ENCODE results near the gene ZIC2. TPM values are rescaled to one million over a fixed set of nuclear protein-coding genes. Genes with fewer than 3 reads are reported as not detected.

The ZIC2 gene
- total RNA-seq, 1 experiment from 2014 or later: 305 TPM

DNA sequence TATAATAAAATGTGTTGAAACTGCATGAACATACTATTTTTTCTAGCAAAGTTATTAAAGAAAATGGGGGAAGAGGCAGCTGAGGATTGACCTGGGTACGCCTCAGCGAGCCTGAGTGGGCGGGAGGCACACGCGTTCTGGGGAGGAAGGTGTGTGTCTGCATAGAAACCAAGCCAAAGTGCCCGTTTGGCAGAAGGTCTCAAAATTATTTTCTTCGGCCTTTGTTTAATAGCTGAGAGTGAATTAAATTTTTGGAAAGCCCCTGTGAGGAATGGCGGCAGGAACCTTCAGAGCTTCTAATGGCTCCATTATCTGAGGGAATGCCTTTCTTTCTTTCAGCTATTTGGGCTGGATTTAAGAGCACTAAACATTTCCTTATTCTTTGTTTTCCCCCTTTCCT is 5.2 kb downstream of the ZIC2 start:
- intact Hi-C loops (cut with micrococcal nuclease; ENCODE audit: unreplicated experiment): loop anchor here (2.0 kb wide), 2 partner anchors 18 to 312 kb away; no protein-coding TSS in a partner anchor
- Histone ChIP-seq H3K4me1 (ENCODE audit: insufficient read depth, low read length, poor library complexity, severe bottlenecking) (peaks cover 40% of the 10 kb centered on the region), H3K36me3 (ENCODE audit: insufficient read depth, low read length, poor library complexity, severe bottlenecking) (peaks cover 56% of the 10 kb centered on the region), H3K4me3 (ENCODE audit: low read depth, low read length, poor library complexity, severe bottlenecking) (peak overlapping the region; percentile 95), H3K9me3 (ENCODE audit: low read depth, low read length, poor library complexity, severe bottlenecking) (no peaks in the 10 kb centered on the region), H3K27me3 (replicated peaks; ENCODE audit: insufficient read depth, low read depth, low read length, poor library complexity) (no peaks in the 10 kb centered on the region), H3K27ac (ENCODE audit: low read depth, low read length, poor library complexity, severe bottlenecking) (peak overlapping the region; percentile 96)
- peak; percentile 82 for DNase-seq (ENCODE audit: low spot score)
- ChIA-PET CTCF (interaction anchor here (1.5 kb wide), 1 partner anchor 249 kb away, joined by 4 read pairs; no protein-coding TSS in a partner anchor), POLR2A (ENCODE audit: low non-redundant PET) (interaction anchor here (0.6 to 0.7 kb wide), 3 partner anchors 312 to 530 kb away, joined by 3 to 9 read pairs (median 3); no protein-coding TSS in a partner anchor)
- TSS peak; percentile 14 for BruUV-seq (replicated peaks)
- TF ChIP-seq, protein P1, sequence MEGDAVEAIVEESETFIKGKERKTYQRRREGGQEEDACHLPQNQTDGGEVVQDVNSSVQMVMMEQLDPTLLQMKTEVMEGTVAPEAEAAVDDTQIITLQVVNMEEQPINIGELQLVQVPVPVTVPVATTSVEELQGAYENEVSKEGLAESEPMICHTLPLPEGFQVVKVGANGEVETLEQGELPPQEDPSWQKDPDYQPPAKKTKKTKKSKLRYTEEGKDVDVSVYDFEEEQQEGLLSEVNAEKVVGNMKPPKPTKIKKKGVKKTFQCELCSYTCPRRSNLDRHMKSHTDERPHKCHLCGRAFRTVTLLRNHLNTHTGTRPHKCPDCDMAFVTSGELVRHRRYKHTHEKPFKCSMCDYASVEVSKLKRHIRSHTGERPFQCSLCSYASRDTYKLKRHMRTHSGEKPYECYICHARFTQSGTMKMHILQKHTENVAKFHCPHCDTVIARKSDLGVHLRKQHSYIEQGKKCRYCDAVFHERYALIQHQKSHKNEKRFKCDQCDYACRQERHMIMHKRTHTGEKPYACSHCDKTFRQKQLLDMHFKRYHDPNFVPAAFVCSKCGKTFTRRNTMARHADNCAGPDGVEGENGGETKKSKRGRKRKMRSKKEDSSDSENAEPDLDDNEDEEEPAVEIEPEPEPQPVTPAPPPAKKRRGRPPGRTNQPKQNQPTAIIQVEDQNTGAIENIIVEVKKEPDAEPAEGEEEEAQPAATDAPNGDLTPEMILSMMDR (conservative IDR thresholded peaks at IDR 0.05; ENCODE audit: low read depth, low read length): no peak
- no peak for TF ChIP-seq EZH2 (IDR thresholded peaks at IDR 0.05; ENCODE audit: borderline replicate concordance, low read depth, low read length, poor library complexity, severe bottlenecking)

DNA sequence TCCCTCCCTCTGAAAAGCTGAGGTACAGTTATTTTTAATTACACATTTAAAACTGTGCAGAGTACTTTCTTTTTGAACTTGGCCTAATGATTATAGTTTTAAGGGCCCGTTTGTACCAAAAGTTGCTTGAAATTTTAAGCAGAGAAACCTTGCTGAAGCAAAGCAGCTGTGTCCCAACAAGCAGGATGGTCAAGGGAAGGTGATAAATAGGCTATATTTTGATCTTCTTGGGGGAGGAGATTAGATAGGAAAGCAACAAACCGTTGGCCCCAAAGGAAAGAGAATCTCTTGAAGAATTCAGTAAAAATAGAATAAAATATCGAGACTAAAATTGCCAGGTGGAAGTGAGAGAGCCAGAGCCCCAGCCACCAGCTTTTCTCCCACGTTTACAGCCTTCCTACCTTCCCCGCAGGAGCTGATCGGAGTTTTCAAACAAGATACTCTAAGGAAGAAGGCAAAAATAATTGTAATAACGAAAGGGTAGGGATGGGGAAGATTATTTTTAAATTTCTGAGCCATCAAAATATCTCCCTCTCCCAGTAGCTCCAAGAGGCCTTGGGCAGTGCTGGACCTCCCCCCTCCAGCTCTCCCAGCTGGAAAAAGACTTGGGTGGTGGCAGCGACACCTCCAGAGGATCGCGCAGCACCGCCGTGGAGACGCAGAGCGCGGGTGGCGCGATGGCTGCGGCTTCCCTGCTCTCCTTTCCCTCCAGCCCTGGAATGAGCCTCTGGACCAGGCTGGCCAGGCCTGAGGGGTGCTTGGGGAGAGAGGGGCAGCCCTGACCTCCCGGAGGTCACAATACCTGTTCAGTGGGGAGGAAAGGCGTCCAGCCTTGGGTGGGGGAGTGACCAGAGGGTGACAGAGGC is 5.8 kb downstream of the ZIC2 start:
- POLR2A ChIA-PET (ENCODE audit: low non-redundant PET): interaction anchor here (0.6 to 0.7 kb wide), 2 partner anchors 311 to 530 kb away, joined by 3 to 9 read pairs; no protein-coding TSS in a partner anchor
- TF ChIP-seq, protein P1 (conservative IDR thresholded peaks at IDR 0.05; ENCODE audit: low read depth, low read length): 0 out of 2 replicates have a peak, but pooled peaks have one; percentile 19
- no peak for TF ChIP-seq EZH2 (IDR thresholded peaks at IDR 0.05; ENCODE audit: borderline replicate concordance, low read depth, low read length, poor library complexity, severe bottlenecking)
- peak; percentile 83 for DNase-seq (ENCODE audit: low spot score)
- H3K4me1 ChIP-seq (ENCODE audit: insufficient read depth, low read length, poor library complexity, severe bottlenecking): peaks cover 47% of the 10 kb centered on the region
- H3K27ac ChIP-seq (ENCODE audit: low read depth, low read length, poor library complexity, severe bottlenecking): peak overlapping the region; percentile 96
- intact Hi-C loops (cut with micrococcal nuclease; ENCODE audit: unreplicated experiment): loop anchor here (2.0 kb wide), 2 partner anchors 19 to 311 kb away; no protein-coding TSS in a partner anchor
- no peaks in the 10 kb centered on the region for H3K27me3 ChIP-seq (replicated peaks; ENCODE audit: insufficient read depth, low read depth, low read length, poor library complexity)
- no TSS peak for BruUV-seq (replicated peaks)
- peak overlapping the region; percentile 95 for H3K4me3 ChIP-seq (ENCODE audit: low read depth, low read length, poor library complexity, severe bottlenecking)
- H3K9me3 ChIP-seq (ENCODE audit: low read depth, low read length, poor library complexity, severe bottlenecking): no peaks in the 10 kb centered on the region
- H3K36me3 ChIP-seq (ENCODE audit: insufficient read depth, low read length, poor library complexity, severe bottlenecking): peaks cover 54% of the 10 kb centered on the region
- CTCF ChIA-PET: interaction anchor here (0.9 to 1.5 kb wide), 2 partner anchors 248 to 329 kb away, joined by 3 to 4 read pairs; no protein-coding TSS in a partner anchor

DNA sequence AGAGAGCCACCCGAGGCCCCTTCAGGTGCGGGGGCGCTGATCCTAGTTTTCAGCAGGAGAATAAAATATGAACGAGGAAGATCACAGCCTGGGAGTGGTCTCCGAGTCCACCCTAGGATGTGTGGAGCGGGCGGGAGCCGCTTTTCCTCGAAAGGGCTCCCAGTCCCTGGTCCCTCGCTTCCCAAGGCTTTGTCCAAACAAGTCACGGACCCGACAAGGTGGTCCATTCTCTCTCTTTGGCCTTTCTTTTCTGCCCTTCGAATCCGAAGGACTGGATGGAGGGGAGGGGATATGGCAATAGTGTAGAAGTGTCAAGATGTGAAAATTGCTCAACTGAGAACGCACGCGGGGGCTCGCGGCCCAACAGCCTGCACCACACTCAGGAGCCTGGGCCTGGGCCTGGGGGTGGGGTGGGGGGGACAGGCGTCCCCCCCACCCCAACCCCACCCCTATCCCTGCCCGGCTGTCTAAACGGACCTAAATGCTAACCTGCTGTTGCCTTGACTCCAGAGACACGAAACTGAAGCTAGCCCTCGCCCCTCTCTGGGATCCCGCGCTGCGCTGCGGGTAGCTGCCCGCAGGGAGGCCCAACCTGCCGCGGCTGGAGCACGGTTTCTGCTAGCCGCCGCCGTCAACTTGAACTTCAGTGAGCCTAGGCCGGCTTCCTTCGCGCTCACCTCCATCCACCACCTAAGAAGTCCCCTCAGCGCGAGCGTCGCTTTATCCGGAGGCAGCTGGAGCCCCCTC is 7.1 kb downstream of the ZIC2 start:
- intact Hi-C loops (cut with micrococcal nuclease; ENCODE audit: unreplicated experiment): no loop called here
- no TSS peak for BruUV-seq (replicated peaks)
- Histone ChIP-seq H3K9me3 (ENCODE audit: low read depth, low read length, poor library complexity, severe bottlenecking) (no peaks in the 10 kb centered on the region), H3K4me3 (ENCODE audit: low read depth, low read length, poor library complexity, severe bottlenecking) (peak overlapping the region; percentile 95), H3K4me1 (ENCODE audit: insufficient read depth, low read length, poor library complexity, severe bottlenecking) (peaks cover 60% of the 10 kb centered on the region), H3K27ac (ENCODE audit: low read depth, low read length, poor library complexity, severe bottlenecking) (peak overlapping the region; percentile 96), H3K27me3 (replicated peaks; ENCODE audit: insufficient read depth, low read depth, low read length, poor library complexity) (no peaks in the 10 kb centered on the region), H3K36me3 (ENCODE audit: insufficient read depth, low read length, poor library complexity, severe bottlenecking) (peaks cover 41% of the 10 kb centered on the region)
- POLR2A ChIA-PET (ENCODE audit: low non-redundant PET): interaction anchor here (0.6 kb wide), 1 partner anchor 425 kb away, joined by 3 read pairs; no protein-coding TSS in a partner anchor
- peak; percentile 77 for DNase-seq (ENCODE audit: low spot score)
- CTCF ChIA-PET: interaction anchor here (0.6 kb wide), 1 partner anchor 246 kb away, joined by 3 read pairs; no protein-coding TSS in a partner anchor
- TF ChIP-seq, protein P1 (conservative IDR thresholded peaks at IDR 0.05; ENCODE audit: low read depth, low read length): no peak
- no peak for TF ChIP-seq EZH2 (IDR thresholded peaks at IDR 0.05; ENCODE audit: borderline replicate concordance, low read depth, low read length, poor library complexity, severe bottlenecking)

All from A673 (cell line).